D721Med (cell line): ENCODE data around the gene CEP70.
"Not testable (repeated sequence)": the region's sequence is repeated elsewhere in the genome, so short reads cannot be mapped to it uniquely, and the experiment has no call there.

Source experiments
- DNase-seq: peaks from one replicate; pipeline ENCODE4 v3.0.0; 2011; ENCODE audit warnings: low spot score; ENCODE audit not compliant: insufficient read length
- FAIRE-seq: peaks from 2 replicates; lab custom pipeline; 2011; peaks lifted over from hg19 to GRCh38; lab: Jason Lieb, UNC
- CTCF ChIP-seq: IDR thresholded peaks from 2 replicates; pipeline ENCODE4 v1.5.1; 2012; ENCODE audit warnings: mild to moderate bottlenecking, control low read depth; ENCODE audit not compliant: insufficient read depth; ENCODE audit errors: missing control alignments

Gene CEP70

GRCh38 chr3:138600100-138600745 lies 6.2 kb upstream of the CEP70 start:
- no peak for FAIRE-seq
- TF ChIP-seq CTCF = no peak
- DNase-seq = no peak

GRCh38 chr3:138598534-138598933 lies 4.5 kb upstream of the CEP70 start:
- DNase-seq (no peak), FAIRE-seq (no peak)
- TF ChIP-seq CTCF = no peak

- FAIRE-seq, DNase-seq: not testable (repeated sequence)
Measured at GRCh38 chr3:138597186-138597976, 3.3 kb upstream of the CEP70 start.

- DNase-seq (no peak), FAIRE-seq (no peak)
- no peak for TF ChIP-seq CTCF
Measured at GRCh38 chr3:138594935-138595610, 1.0 kb upstream of the CEP70 start.

GRCh38 chr3:138593488-138594149 lies 441 bp downstream of the CEP70 start:
- DNase-seq = no peak
- FAIRE-seq = no peak
- no peak for TF ChIP-seq CTCF

- no peak for FAIRE-seq
- no peak for TF ChIP-seq CTCF
- DNase-seq = no peak
Measured at GRCh38 chr3:138591392-138591791, 2.7 kb downstream of the CEP70 start.

GRCh38 chr3:138588445-138588844 lies 5.6 kb downstream of the CEP70 start:
- DNase-seq (no peak), FAIRE-seq (no peak)
- no peak for TF ChIP-seq CTCF
